Urinary bladder (tissue), 4 donors: Measurements from ENCODE around the gene NRXN3. TPM values are rescaled to one million over a fixed set of nuclear protein-coding genes. Genes with fewer than 3 reads are reported as not detected.

Experiments
- DNase-seq: peaks from one replicate; pipeline ENCODE4 v3.0.0-alpha.2; 2015; ENCODE audit errors: extremely low spot score
- H3K27ac ChIP-seq: one replicate; pipeline ENCODE4 v1.5.1; 2013; ENCODE audit warnings: low read depth, mild to moderate bottlenecking, moderate library complexity
- H3K36me3 ChIP-seq: one replicate; pipeline ENCODE4 v1.6.1; 2013; ENCODE audit warnings: mild to moderate bottlenecking, moderate library complexity; ENCODE audit not compliant: insufficient read depth
- H3K4me1 ChIP-seq: one replicate; pipeline ENCODE4 v1.6.1; 2013; ENCODE audit warnings: mild to moderate bottlenecking, moderate library complexity; ENCODE audit not compliant: insufficient read depth
- H3K4me3 ChIP-seq: one replicate; pipeline ENCODE4 v1.5.1; 2013; ENCODE audit warnings: low read depth, low read length
- WGBS: extraction: QIAGEN DNeasy Blood & Tissue Kit; methylation state at CpG from one replicate; pipeline ENCODE4 v1.1.7; 2013; 5-methylcytosine and 5-hydroxymethylcytosine counted together
- polyA plus RNA-seq: library from polyadenylated mRNA; stranded (reverse); fragments of 200-250 nt; gene quantifications from one replicate; pipeline ENCODE4 v1.2.3, GENCODE V29; 2013
- total RNA-seq: library from RNA; depleted of rRNA; stranded (reverse); fragments of >200 nt; gene quantifications from one replicate; pipeline ENCODE4 v1.2.3, GENCODE V29; 2014
- donor health status: healthy with polysubstance abuse.
- donor health status: healthy.

NRXN3 gene
- total and polyA plus RNA-seq, 2 donors: 3.9 to 6.7 TPM

DNA sequence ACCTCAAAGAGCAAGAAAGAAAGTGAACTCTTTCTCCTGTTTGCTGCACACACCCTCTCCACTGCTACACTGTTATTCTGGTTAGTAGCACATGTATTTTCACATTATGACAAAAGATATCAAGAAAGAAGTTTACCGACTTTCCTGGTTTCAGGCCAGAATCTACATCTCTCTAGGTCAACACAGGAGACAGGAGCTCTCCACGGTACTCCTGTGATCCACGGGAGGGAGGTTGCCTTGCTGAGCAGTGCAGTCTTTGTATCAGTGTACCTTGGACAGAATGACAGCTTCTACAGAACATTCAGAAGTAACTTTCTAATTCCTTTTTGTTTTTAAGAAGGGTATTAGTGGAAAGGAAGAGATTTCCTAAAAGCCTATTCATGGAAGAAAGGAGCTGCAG lies 805.6 kb downstream of the NRXN3 start:
- Histone ChIP-seq H3K36me3 (no peaks in the 10 kb centered on the region), H3K4me3 (no peak overlapping the region), H3K4me1 (no peaks in the 10 kb centered on the region), H3K27ac (no peak overlapping the region)
- 48% methylated on average over 3 of the region's 3 CpGs for WGBS
- DNase-seq: no peak

DNA sequence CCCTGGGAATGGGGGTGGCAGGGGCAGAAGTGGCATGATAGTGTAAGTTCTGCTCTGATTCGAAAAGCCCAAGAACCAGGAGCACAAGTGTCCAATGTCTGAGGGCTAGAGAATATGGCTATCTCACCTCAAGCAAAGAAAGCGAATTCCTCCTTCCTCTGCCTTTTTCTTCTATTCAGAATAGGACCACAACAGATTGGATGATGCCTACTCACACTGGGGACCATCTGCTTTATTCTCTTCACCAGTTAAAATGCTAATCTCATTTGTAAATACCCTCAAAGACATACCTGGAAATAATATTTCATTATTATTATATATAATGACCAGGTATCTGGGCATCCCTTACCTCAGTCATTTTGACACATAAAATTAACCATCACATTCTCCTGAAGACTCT lies 808.7 kb downstream of the NRXN3 start:
- no peak for DNase-seq
- H3K36me3 ChIP-seq: no peaks in the 10 kb centered on the region
- no peak overlapping the region for H3K4me3 ChIP-seq
- H3K4me1 ChIP-seq: no peaks in the 10 kb centered on the region
- WGBS: 85% methylated on average over 2 of the region's 2 CpGs
- H3K27ac ChIP-seq: no peak overlapping the region

- no peak for DNase-seq
- Histone ChIP-seq H3K36me3 (no peaks in the 10 kb centered on the region), H3K4me3 (no peak overlapping the region), H3K4me1 (no peaks in the 10 kb centered on the region), H3K27ac (no peak overlapping the region)
- 59% methylated on average over 2 of the region's 2 CpGs for WGBS
Measured at GRCh38 chr14:78982551-78982950, 812.4 kb downstream of the NRXN3 start.

DNA sequence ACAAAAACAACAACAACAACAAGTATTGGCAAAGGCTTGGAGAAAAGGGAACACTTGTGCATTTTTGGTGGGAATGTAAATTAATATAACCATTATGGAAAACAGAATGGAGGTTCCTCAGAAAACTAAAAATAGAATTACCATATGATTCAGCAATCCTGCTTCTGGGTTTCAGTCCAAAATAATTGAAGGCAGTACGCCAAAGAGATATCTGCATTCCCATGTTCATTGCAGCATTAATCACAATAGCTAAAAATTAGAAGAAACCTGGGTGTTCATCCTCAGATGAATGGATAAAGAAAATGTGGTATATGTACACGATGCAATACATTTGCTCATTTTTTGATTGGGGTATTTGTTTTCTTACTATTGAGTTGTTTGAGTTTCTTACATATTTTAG lies 813.0 kb downstream of the NRXN3 start:
- DNase-seq: no peak
- no peak overlapping the region for H3K27ac ChIP-seq
- no peak overlapping the region for H3K4me3 ChIP-seq
- no peaks in the 10 kb centered on the region for H3K4me1 ChIP-seq
- H3K36me3 ChIP-seq: no peaks in the 10 kb centered on the region
- WGBS: 61% methylated on average over 2 of the region's 2 CpGs

- Histone ChIP-seq H3K4me3 (no peak overlapping the region), H3K36me3 (no peaks in the 10 kb centered on the region), H3K4me1 (no peaks in the 10 kb centered on the region), H3K27ac (no peak overlapping the region)
- 71% methylated on average over 5 of the region's 5 CpGs for WGBS
- DNase-seq: peak; percentile 20
Measured at GRCh38 chr14:78985668-78986381, 815.7 kb downstream of the NRXN3 start.

DNA sequence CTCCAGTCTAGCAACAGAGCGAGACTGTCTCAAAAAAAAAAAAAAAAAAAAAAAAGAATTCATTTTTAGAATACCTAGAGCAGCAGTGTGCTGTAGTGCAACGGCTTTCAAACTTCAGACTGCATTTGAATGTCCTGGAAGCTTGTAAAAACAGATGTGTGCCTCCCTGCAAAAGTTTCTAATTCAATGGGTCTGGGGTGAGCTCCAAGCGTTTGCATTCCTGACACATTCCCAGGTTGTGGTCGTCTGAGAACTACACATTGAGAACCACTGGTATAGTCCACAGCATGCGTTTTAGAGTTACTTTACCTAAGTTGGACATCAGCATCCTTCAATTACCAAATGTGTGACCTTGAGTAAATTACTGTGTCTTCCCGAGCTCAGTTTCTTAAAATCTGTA lies 816.8 kb downstream of the NRXN3 start:
- Histone ChIP-seq H3K36me3 (no peaks in the 10 kb centered on the region), H3K4me3 (no peak overlapping the region), H3K27ac (no peak overlapping the region), H3K4me1 (no peaks in the 10 kb centered on the region)
- WGBS: 55% methylated on average over 6 of the region's 6 CpGs
- DNase-seq: no peak

- no peak for DNase-seq
- no peaks in the 10 kb centered on the region for H3K4me1 ChIP-seq
- WGBS: 78% methylated on average over 3 of the region's 3 CpGs
- H3K4me3 ChIP-seq: no peak overlapping the region
- no peaks in the 10 kb centered on the region for H3K36me3 ChIP-seq
- no peak overlapping the region for H3K27ac ChIP-seq
Measured at GRCh38 chr14:78989221-78989620, 819.0 kb downstream of the NRXN3 start.

- Histone ChIP-seq H3K36me3 (no peaks in the 10 kb centered on the region), H3K4me3 (no peak overlapping the region), H3K27ac (no peak overlapping the region), H3K4me1 (no peaks in the 10 kb centered on the region)
- DNase-seq: no peak
- WGBS: 89% methylated on average over 2 of the region's 2 CpGs
Measured at GRCh38 chr14:78992867-78993266, 822.7 kb downstream of the NRXN3 start.

- Histone ChIP-seq H3K36me3 (no peaks in the 10 kb centered on the region), H3K27ac (no peak overlapping the region), H3K4me3 (no peak overlapping the region), H3K4me1 (no peaks in the 10 kb centered on the region)
- peak; percentile 45 for DNase-seq
- WGBS: 32% methylated on average over 1 of the region's 1 CpG
Measured at GRCh38 chr14:78997811-78998210, 827.6 kb downstream of the NRXN3 start.

GRCh38 chr14:79009286-79009685 lies 839.1 kb downstream of the NRXN3 start:
- H3K27ac ChIP-seq: no peak overlapping the region
- H3K4me1 ChIP-seq: no peaks in the 10 kb centered on the region
- no peaks in the 10 kb centered on the region for H3K36me3 ChIP-seq
- DNase-seq: no peak
- WGBS: 89% methylated on average over 2 of the region's 2 CpGs
- H3K4me3 ChIP-seq: no peak overlapping the region

DNA sequence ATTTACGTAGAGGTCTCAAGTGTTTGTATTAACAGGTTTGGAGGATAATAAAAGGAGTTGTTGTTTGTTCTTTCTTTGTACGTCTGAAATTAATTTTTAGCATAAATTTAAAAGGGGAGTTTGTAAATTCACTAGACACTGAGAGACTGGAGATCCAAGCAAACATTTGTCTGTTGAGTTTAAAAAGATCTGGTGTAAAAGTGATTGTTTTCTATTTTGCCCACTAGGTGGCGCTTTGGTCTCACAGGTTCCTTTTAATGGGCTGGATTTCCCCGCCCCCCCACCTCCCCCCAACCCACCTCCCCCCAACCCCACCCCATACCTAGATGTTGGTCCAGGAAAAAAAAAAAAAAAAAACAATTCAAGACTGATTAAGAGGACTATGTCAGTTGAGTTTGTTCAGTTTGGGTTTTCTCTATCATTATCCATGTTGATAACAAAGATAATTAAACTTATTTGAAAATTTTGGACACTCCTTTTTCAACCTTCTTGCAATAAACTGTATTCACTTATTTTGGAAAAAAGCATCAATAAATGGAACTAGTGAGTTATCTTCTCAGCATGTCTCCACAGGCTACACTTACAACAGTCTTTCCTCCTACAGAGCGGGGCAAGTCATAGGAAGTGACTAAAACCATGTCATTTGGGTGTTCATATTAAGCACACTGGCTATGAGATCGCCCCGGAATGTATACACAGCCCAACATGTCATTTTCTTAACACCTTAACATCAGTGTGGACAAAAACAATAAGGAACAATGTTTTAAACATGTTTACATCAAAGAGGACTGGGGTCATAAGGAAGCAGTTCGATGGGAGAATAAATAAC lies 841.1 kb downstream of the NRXN3 start:
- Histone ChIP-seq H3K4me3 (no peak overlapping the region), H3K27ac (no peak overlapping the region), H3K4me1 (no peaks in the 10 kb centered on the region), H3K36me3 (no peaks in the 10 kb centered on the region)
- WGBS: 48% methylated on average over 8 of the region's 8 CpGs
- no peak for DNase-seq

DNA sequence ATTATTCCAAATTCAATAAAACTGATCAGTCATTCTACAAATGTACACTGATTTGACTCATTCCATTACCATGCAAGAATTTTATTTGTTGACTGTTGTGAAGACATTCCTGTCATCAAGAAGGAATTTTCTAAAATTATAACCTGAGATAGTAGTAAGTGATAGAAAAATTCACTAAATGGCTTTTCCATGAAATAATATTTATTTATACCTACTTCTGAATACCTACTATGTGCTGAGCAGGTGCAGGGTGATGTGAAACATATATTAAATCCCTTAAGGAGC lies 841.7 kb downstream of the NRXN3 start:
- no peak overlapping the region for H3K4me3 ChIP-seq
- no peak overlapping the region for H3K27ac ChIP-seq
- H3K36me3 ChIP-seq: no peaks in the 10 kb centered on the region

GRCh38 chr14:79016828-79017505 lies 846.8 kb downstream of the NRXN3 start:
- DNase-seq: no peak
- Histone ChIP-seq H3K4me3 (no peak overlapping the region), H3K4me1 (no peaks in the 10 kb centered on the region), H3K36me3 (no peaks in the 10 kb centered on the region), H3K27ac (no peak overlapping the region)
- 58% methylated on average over 7 of the region's 7 CpGs for WGBS

More for the DNA sequence above, 841.7 kb downstream of the NRXN3 start:
- no peak for DNase-seq
- no peaks in the 10 kb centered on the region for H3K4me1 ChIP-seq

GRCh38 chr14:79017561-79017960 lies 847.4 kb downstream of the NRXN3 start:
- H3K4me3 ChIP-seq: no peak overlapping the region
- H3K4me1 ChIP-seq: no peaks in the 10 kb centered on the region
- H3K27ac ChIP-seq: no peak overlapping the region
- DNase-seq: no peak
- 95% methylated on average over 4 of the region's 4 CpGs for WGBS
- H3K36me3 ChIP-seq: no peaks in the 10 kb centered on the region
